HepG2 (cell line): ENCODE results near the gene STK17A.

Experiments
- CAMTA2 ChIP-seq: sonication (generic); formaldehyde crosslinking; IDR thresholded peaks from 2 replicates; pipeline ENCODE4 v1.4.0; 2020; ENCODE audit warnings: mild to moderate bottlenecking, missing genetic modification reagents, borderline replicate concordance
- EHMT2 ChIP-seq: fragments of 200-600 bp; sonication (generic); IDR thresholded peaks from 2 replicates; pipeline ENCODE4 v1.7.0; 2017; ENCODE audit warnings: antibody characterized with exemption, low read depth, low read length, borderline replicate concordance
- GABPB1 ChIP-seq: IDR thresholded peaks from 2 replicates; pipeline ENCODE4 v1.6.1; 2016; ENCODE audit warnings: mild to moderate bottlenecking, missing genetic modification reagents, moderate library complexity, missing compliant biosample characterization
- KAT2B ChIP-seq: fragments of 150-350 bp; IDR thresholded peaks from 2 replicates; pipeline ENCODE4 v1.6.1; 2014; ENCODE audit warnings: low read depth, low read length, borderline replicate concordance
- MZF1 ChIP-seq: sonication (generic); formaldehyde crosslinking; IDR thresholded peaks from 2 replicates; pipeline ENCODE4 v1.8.1; 2023; ENCODE audit warnings: mild to moderate bottlenecking, missing genetic modification reagents, borderline replicate concordance
- SETDB1 ChIP-seq: sonication (generic); formaldehyde crosslinking; IDR thresholded peaks from 2 replicates; pipeline ENCODE4 v1.5.1; 2020; ENCODE audit warnings: missing genetic modification reagents, mild to moderate bottlenecking, borderline replicate concordance
- SMARCE1 ChIP-seq: fragments of 450-650 bp; IDR thresholded peaks from 2 replicates; pipeline ENCODE4 v1.6.1; 2017; ENCODE audit warnings: borderline replicate concordance
- TARDBP ChIP-seq: sonication (generic); formaldehyde crosslinking; IDR thresholded peaks from 2 replicates; pipeline ENCODE4 v1.8.0; 2022; ENCODE audit warnings: mild to moderate bottlenecking, missing genetic modification reagents
- XRCC5 ChIP-seq: fragments of 200-400 bp; formaldehyde crosslinking; optimal IDR thresholded peaks from 2 replicates; pipeline ENCODE3; 2017; ENCODE audit warnings: mild to moderate bottlenecking, low read length
- YY1 ChIP-seq: IDR thresholded peaks from 2 replicates; pipeline ENCODE4 v1.6.1; 2011; ENCODE audit warnings: low read length, low read depth, moderate library complexity, mild to moderate bottlenecking; ENCODE audit not compliant: insufficient read depth, insufficient replicate concordance
- ZBTB21 ChIP-seq: sonication (generic); formaldehyde crosslinking; IDR thresholded peaks from 2 replicates; pipeline ENCODE4 v1.4.0; 2020; ENCODE audit warnings: missing genetic modification reagents
- TF ChIP-seq, protein P1 (sequence below): sonication (generic); formaldehyde crosslinking; IDR thresholded peaks from 2 replicates; pipeline ENCODE4 v1.5.0; 2020; ENCODE audit warnings: mild to moderate bottlenecking, missing genetic modification reagents, moderate library complexity
- TF ChIP-seq, protein P2 (sequence below): IDR thresholded peaks from 2 replicates; pipeline ENCODE4 v1.6.1; 2012; ENCODE audit warnings: inconsistent platforms
- TF ChIP-seq, protein P3 (sequence below): sonication (generic); formaldehyde crosslinking; IDR thresholded peaks from 2 replicates; pipeline ENCODE4 v1.4.0; 2020; ENCODE audit warnings: missing genetic modification reagents, low read depth, mild to moderate bottlenecking, borderline replicate concordance

DNA sequence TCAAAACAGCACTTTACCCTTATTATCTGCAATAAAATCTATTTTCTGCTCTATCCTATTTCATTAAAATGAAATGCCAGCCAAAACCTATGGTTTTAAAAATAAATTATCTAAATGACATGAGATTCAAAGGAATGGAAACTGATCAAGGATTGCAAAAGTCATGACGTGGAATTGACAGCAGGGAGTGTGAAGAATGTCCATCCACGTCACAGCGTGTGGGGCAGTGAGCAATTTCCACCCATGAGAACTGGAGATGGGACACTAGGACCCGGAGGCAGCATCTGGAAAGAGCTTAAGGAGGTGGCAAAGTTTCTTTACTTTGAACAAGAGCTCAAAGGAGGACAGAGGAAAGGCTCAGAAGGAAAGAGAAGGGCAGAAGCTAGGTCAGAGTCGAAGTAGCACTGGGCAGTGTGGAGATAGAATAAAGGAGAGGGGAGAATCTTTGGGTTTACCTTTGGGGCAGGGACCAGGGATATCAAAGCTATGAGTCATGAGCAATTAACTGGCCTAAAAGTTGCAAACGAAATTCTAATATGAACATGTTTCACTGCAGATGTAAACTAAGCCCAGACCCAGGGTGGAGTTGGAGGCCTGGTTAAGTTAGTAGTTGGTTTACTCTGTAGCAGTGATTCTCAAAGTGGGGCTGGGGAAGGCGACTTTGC is 24.9 kb upstream of the STK17A start:
- no peak for TF ChIP-seq CAMTA2 (CRISPR knock-in tag)
- no peak for TF ChIP-seq ZBTB21
- TF ChIP-seq, protein P1, sequence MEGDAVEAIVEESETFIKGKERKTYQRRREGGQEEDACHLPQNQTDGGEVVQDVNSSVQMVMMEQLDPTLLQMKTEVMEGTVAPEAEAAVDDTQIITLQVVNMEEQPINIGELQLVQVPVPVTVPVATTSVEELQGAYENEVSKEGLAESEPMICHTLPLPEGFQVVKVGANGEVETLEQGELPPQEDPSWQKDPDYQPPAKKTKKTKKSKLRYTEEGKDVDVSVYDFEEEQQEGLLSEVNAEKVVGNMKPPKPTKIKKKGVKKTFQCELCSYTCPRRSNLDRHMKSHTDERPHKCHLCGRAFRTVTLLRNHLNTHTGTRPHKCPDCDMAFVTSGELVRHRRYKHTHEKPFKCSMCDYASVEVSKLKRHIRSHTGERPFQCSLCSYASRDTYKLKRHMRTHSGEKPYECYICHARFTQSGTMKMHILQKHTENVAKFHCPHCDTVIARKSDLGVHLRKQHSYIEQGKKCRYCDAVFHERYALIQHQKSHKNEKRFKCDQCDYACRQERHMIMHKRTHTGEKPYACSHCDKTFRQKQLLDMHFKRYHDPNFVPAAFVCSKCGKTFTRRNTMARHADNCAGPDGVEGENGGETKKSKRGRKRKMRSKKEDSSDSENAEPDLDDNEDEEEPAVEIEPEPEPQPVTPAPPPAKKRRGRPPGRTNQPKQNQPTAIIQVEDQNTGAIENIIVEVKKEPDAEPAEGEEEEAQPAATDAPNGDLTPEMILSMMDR (CRISPR knock-in tag) = no peak
- no peak for TF ChIP-seq EHMT2
- no peak for TF ChIP-seq XRCC5
- TF ChIP-seq SMARCE1 = no peak
- TF ChIP-seq, protein P2, sequence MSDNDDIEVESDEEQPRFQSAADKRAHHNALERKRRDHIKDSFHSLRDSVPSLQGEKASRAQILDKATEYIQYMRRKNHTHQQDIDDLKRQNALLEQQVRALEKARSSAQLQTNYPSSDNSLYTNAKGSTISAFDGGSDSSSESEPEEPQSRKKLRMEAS = no peak
- no peak for TF ChIP-seq TARDBP (CRISPR knock-in tag)
- TF ChIP-seq, protein P3, sequence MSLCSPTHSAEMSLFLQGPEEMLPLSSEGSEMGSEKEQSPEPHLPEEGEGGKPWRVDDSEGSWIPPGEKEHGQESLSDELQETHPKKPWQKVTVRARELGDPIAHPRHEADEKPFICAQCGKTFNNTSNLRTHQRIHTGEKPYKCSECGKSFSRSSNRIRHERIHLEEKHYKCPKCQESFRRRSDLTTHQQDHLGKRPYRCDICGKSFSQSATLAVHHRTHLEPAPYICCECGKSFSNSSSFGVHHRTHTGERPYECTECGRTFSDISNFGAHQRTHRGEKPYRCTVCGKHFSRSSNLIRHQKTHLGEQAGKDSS (CRISPR knock-in tag) = no peak
- TF ChIP-seq KAT2B = no peak
- no peak for TF ChIP-seq GABPB1 (CRISPR knock-in tag)
- TF ChIP-seq SETDB1 (CRISPR knock-in tag) = no peak
- TF ChIP-seq YY1 = no peak
- TF ChIP-seq MZF1 = no peak
